ENCODE results near the gene PLEKHA5.

PLEKHA5 gene

DNA sequence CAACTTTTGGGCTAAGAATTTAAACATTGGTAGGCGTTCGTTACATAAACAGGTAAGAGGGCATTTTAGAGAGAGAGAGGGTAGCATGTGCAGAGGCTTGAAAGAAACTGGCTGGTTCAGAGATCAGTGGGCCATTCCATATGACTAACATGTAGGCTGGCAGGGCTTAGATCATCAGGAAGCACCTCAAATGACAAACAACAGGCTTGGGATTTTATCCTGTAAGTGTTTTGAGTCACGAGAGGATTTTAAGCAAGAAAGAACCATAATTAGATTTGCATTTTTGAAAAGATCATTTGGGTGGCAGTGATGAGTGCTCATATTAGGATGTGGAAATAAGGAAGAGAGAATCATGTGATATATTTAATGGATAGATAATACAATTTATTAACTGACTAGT is 8.7 kb upstream of the PLEKHA5 start:
- TF ChIP-seq, protein P1, sequence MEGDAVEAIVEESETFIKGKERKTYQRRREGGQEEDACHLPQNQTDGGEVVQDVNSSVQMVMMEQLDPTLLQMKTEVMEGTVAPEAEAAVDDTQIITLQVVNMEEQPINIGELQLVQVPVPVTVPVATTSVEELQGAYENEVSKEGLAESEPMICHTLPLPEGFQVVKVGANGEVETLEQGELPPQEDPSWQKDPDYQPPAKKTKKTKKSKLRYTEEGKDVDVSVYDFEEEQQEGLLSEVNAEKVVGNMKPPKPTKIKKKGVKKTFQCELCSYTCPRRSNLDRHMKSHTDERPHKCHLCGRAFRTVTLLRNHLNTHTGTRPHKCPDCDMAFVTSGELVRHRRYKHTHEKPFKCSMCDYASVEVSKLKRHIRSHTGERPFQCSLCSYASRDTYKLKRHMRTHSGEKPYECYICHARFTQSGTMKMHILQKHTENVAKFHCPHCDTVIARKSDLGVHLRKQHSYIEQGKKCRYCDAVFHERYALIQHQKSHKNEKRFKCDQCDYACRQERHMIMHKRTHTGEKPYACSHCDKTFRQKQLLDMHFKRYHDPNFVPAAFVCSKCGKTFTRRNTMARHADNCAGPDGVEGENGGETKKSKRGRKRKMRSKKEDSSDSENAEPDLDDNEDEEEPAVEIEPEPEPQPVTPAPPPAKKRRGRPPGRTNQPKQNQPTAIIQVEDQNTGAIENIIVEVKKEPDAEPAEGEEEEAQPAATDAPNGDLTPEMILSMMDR (IDR thresholded peaks at IDR 0.05), result no peak
- H3K9me3 ChIP-seq, result no peaks in the 10 kb centered on the region
- no peak overlapping the region for H3K27ac ChIP-seq
- no peaks in the 10 kb centered on the region for H3K36me3 ChIP-seq
- H3K4me3 ChIP-seq (ENCODE audit: low read depth in 1 of 2, low read length in 1 of 2), result no peak overlapping the region
- H3K27me3 ChIP-seq, result no peaks in the 10 kb centered on the region
- H3K4me1 ChIP-seq (ENCODE audit: control insufficient read depth in 1 of 2, insufficient read depth in 1 of 2, low read depth in 1 of 2, low read length in 1 of 2), result no peaks in the 10 kb centered on the region

DNA sequence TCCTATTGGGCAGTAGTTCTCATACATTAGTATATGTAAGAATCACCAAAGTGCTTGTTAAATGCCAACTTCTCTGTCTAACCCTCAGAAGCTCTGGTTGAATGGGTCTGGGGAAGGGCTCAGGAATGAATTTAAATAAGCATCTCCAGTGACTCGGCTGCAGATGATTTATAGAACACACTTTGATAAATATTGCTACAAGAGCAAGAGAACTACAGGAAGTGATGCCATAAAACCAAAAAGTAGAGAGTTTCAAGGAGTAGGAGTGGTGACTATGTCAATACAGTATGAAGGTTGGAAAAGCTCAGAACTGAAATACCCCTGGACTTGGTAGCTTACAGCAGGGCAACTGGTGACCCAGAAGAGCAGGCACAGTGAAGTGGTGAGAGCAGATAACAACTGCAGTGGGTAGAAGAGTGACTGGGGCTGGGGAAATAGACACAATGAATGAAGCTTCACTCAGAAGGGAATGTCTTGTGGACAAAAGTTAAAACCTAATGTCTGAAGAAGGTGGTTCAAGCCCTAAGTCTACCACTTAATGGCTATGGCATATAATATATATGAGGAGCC is 8.0 kb upstream of the PLEKHA5 start:
- no peaks in the 10 kb centered on the region for H3K36me3 ChIP-seq
- TF ChIP-seq, protein P1 (IDR thresholded peaks at IDR 0.05), result no peak
- no peaks in the 10 kb centered on the region for H3K4me1 ChIP-seq (ENCODE audit: control insufficient read depth in 1 of 2, insufficient read depth in 1 of 2, low read depth in 1 of 2, low read length in 1 of 2)
- no peaks in the 10 kb centered on the region for H3K27me3 ChIP-seq
- no peaks in the 10 kb centered on the region for H3K9me3 ChIP-seq
- H3K27ac ChIP-seq, result no peak overlapping the region
- no peak overlapping the region for H3K4me3 ChIP-seq (ENCODE audit: low read depth in 1 of 2, low read length in 1 of 2)

GRCh38 chr12:19125325-19125724 is 4.2 kb upstream of the PLEKHA5 start:
- Histone ChIP-seq H3K27ac (no peak overlapping the region), H3K4me3 (ENCODE audit: low read depth in 1 of 2, low read length in 1 of 2) (no peak overlapping the region), H3K4me1 (ENCODE audit: control insufficient read depth in 1 of 2, insufficient read depth in 1 of 2, low read depth in 1 of 2, low read length in 1 of 2) (peaks cover 0 to 7% of the 10 kb centered on the region in 2 experiments), H3K36me3 (no peaks in the 10 kb centered on the region), H3K27me3 (peaks cover 28% of the 10 kb centered on the region), H3K9me3 (no peaks in the 10 kb centered on the region)
- TF ChIP-seq, protein P1 (IDR thresholded peaks at IDR 0.05), result no peak

- TF ChIP-seq, protein P1 (IDR thresholded peaks at IDR 0.05), result no peak
- Histone ChIP-seq H3K27me3 (peaks cover 48% of the 10 kb centered on the region), H3K36me3 (no peaks in the 10 kb centered on the region), H3K27ac (no peak overlapping the region), H3K4me1 (ENCODE audit: control insufficient read depth in 1 of 2, insufficient read depth in 1 of 2, low read depth in 1 of 2, low read length in 1 of 2) (peaks cover 9 to 16% of the 10 kb centered on the region in 2 experiments), H3K4me3 (ENCODE audit: low read depth in 1 of 2, low read length in 1 of 2) (no peak overlapping the region), H3K9me3 (no peaks in the 10 kb centered on the region)
Measured at GRCh38 chr12:19127270-19127669, 2.3 kb upstream of the PLEKHA5 start.

DNA sequence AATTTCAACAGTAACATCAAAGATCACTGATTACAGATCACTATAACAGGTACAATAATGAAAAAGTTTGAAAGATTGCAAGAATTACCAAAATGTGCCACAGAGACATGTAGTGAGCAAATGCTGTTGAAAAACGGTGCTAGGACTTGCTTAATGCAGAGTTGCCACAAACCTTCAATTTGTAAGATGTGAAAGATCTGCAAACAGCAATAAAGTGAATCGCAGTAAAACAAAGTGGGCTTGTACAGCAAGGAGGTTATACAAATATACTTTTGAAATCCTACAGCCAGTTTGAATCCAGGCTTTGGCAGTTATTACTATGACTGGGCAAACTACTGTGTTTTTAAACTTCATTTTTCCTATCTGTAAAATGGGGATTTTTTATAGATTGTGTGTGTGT is 1.0 kb upstream of the PLEKHA5 start:
- Histone ChIP-seq H3K4me3 (ENCODE audit: low read depth in 1 of 2, low read length in 1 of 2) (no peak overlapping the region), H3K27ac (no peak overlapping the region), H3K27me3 (peaks cover 59% of the 10 kb centered on the region), H3K36me3 (no peaks in the 10 kb centered on the region), H3K9me3 (no peaks in the 10 kb centered on the region), H3K4me1 (ENCODE audit: control insufficient read depth in 1 of 2, insufficient read depth in 1 of 2, low read depth in 1 of 2, low read length in 1 of 2) (peaks cover 9 to 16% of the 10 kb centered on the region in 2 experiments)
- TF ChIP-seq, protein P1 (IDR thresholded peaks at IDR 0.05), result no peak

GRCh38 chr12:19129122-19129485 is 429 bp upstream of the PLEKHA5 start:
- TF ChIP-seq, protein P1 (IDR thresholded peaks at IDR 0.05), result no peak
- no peak overlapping the region for H3K4me3 ChIP-seq (ENCODE audit: low read depth in 1 of 2, low read length in 1 of 2)
- peaks cover 59% of the 10 kb centered on the region for H3K27me3 ChIP-seq
- no peak overlapping the region for H3K27ac ChIP-seq
- H3K4me1 ChIP-seq (ENCODE audit: control insufficient read depth in 1 of 2, insufficient read depth in 1 of 2, low read depth in 1 of 2, low read length in 1 of 2), result peaks cover 9 to 16% of the 10 kb centered on the region in 2 experiments
- no peaks in the 10 kb centered on the region for H3K36me3 ChIP-seq
- H3K9me3 ChIP-seq, result no peaks in the 10 kb centered on the region
